HG03442 (cell line): ENCODE results near the gene IFNL3.
"Not testable (repeated sequence)": the region's sequence is repeated elsewhere in the genome, so short reads cannot be mapped to it uniquely, and the experiment has no call there.

Experiments used
- ATAC-seq: cut with Tn5 transposase; IDR thresholded peaks from one replicate; pipeline ENCODE4 v1.9.1; 2021; ENCODE audit warnings: mild to moderate bottlenecking, moderate library complexity; ENCODE audit not compliant: unreplicated experiment

The IFNL3 gene

GRCh38 chr19:39218230-39219007, 26.4 kb downstream of the IFNL3 start:
- ATAC-seq, result no peak

GRCh38 chr19:39217094-39217493, 27.7 kb downstream of the IFNL3 start:
- ATAC-seq, result no peak

DNA sequence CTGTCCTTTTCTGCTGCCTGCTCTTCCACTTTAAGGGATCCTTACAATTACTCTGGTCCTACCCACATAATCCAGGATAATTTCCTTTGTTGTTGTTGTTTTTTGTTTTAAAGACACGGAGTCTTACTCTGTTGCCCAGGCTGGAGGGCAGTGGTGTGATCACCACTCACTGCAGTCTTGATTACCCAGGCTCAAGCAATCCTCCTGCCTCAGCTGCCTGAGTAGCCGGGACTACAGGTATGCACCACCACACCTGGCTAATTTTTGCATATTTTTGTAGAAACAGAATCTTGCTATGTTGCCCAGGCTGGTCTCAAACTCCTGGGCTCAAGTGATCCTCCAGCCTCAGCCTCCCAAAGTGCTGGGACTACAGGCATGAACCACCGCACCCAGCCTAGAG, 29.5 kb downstream of the IFNL3 start:
- ATAC-seq, result not testable (repeated sequence)

GRCh38 chr19:39212375-39212742, 32.4 kb downstream of the IFNL3 start:
- no peak for ATAC-seq

- no peak for ATAC-seq
These were observed 33.0 kb downstream of the IFNL3 start for GRCh38 chr19:39211731-39212374.

- no peak for ATAC-seq
These were observed 35.6 kb downstream of the IFNL3 start for GRCh38 chr19:39209196-39209595.

DNA sequence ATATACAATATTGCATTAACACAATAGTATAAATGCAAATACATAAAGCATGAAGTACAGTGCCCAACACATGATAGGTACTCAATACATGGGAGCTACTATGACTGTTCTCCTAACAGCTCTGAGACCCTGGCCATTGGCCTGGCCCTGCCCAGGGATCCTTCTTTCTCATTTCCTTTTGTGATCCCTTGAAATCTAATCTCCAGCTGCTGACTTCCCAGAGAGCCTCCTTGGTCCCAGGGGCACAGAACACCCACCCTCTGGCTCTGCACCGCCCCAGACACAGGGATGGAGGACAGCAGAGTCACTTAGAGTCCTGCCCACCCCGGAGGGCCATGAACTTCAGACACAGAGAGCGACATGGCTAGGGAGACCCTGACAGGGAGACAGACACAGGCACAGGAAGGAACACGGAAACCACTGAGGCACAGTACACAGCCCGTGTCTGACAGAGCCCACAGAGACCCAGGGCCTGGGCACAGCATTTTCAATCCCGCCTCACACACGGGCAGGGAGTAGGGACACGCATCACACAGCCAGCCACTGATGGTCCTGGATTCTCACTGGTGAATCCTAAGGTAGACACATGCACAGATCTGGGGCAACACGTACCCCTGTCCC, 36.5 kb downstream of the IFNL3 start:
- ATAC-seq, result no peak

DNA sequence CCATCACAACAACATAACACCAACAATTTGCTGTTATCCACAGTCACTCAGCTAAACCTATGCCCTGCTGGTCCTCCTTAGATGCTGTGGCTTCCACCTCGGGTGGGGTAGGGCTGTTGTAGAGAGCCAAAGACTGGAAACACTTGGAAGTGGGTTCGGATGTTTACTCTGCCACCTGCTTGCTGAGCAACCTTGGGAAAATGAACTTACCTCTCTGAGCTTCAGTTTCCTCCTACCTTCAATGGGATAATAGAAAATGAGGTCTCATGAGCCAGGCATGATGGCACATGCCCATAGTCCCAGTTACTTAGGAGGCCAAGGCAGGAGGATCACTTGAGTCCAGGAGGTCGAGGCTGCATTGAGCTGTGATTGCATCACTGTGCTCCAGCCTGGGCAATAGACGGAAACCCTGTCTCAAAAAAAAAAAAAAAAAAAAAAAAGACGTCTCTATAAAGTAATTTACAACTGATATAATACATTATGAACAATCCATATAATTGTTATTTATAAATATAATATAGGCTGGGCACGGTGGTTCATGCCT, 37.4 kb downstream of the IFNL3 start:
- no peak for ATAC-seq

- ATAC-seq, result no peak
These were observed 38.7 kb downstream of the IFNL3 start for GRCh38 chr19:39206122-39206521.

DNA sequence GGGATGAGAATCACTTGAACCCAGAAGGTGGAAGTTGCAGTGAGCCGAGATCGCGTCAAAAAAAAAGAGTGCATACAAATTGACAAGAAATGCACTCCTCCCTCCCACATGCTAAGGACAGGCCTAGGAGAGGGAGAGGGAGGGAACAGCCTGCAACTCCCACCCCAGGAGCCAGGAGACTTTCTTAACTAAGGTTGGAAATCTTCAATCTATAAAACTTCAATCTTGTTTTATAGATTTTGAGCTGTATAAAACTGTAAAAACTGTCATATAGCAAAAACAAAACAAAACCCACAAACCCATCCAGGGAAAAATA, 39.4 kb downstream of the IFNL3 start:
- no peak for ATAC-seq

GRCh38 chr19:39203372-39204341, 41.1 kb downstream of the IFNL3 start, which contains the start of gene SYCN:
Gene SYCN (minus strand): TSS chr19:39204263. CDS start chr19:39204254, 9 bp downstream.
- ATAC-seq, result no peak

- no peak for ATAC-seq
These were observed 41.8 kb downstream of the IFNL3 start for GRCh38 chr19:39202998-39203355.

DNA sequence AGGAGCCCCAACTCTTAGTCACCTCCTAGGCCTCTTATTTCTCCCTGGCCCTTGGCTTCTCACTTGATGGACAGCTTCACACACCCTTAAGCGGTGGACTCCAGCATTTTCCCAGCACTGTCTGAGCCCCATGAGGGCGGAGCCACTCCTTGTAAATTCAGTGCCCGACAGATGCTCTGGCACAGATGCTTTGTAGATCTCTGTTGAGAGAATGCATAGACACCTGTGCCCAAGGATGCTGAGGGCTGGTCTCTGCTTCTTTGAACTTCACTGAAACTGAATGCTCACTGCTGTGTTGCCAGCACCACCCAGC, 44.0 kb downstream of the IFNL3 start:
- ATAC-seq, result no peak

- no peak for ATAC-seq
These were observed 44.6 kb downstream of the IFNL3 start for GRCh38 chr19:39200066-39200802.

- ATAC-seq, result no peak
These were observed 45.8 kb downstream of the IFNL3 start for GRCh38 chr19:39199025-39199424.

DNA sequence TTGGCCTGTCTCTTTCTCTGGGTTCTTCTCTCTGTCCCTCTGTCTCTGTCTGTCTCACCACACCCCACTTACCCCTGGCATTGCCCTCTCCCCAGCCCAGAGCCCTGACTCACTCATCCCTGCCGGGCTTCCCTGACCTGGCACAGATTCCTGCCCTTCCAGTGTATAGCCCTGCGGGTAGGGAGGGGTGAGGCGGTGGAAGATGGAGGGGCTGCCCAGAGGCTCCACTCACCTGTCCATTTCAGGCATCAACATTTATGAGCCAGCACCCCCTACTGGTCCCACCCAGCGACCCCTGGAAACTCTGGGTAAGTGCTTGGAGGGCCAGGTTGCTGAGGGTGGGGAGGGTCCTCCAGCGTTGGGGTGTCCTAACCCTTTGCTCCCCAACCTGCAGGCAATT, 47.0 kb downstream of the IFNL3 start:
- no peak for ATAC-seq

DNA sequence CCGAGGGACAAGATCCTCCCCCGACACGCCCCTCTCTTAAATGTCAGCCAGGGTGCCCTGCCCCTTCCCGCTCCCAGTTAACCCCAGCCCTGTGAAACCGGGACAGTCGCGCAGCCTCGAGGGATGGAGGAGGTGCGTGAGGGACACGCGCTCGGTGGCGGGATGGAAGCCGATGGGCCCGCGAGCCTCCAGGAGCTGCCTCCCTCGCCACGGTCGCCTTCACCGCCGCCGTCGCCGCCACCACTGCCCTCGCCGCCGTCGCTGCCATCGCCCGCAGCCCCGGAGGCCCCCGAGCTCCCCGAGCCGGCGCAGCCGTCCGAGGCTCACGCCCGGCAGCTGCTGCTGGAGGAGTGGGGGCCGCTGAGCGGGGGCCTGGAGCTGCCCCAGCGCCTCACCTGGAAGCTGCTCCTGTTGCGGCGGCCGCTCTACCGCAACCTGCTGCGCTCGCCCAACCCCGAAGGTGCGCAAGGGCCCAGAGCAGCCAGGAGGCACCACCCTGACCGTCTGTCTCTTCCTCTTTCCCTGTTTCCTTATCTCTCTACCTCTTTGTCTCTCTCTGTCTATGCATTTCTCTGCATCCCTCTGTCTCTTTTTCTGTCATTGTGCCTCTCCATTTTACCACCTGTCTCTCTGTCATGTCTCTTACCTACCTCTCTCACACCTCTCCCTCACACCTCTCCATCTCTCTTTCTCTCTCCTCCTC, 47.8 kb downstream of the IFNL3 start, which contains the start of gene NCCRP1:
NCCRP1 (plus strand) TSS at position 105 of the 703 bp plus-strand sequence; CDS start at position 124, 19 bp downstream.
- no peak for ATAC-seq

DNA sequence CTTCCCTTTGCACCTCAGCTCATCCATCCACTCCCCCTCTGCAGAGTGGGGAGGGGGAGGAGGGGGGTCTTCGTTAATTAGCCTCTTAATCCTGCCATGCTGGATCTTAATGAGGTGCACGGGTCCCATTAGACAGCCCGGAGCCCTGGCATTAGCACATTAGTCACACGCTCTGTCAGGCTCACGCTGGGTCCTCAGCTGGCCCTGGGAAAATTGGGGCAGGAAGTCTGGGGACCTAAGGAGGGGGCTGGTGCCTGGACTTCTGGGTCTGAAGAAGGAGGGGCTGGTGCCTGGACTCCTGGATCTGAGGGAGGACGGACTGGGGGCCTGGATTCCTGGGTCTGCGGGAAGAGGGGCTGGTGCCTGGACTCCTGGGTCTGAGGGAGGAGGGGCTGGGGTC, 48.5 kb downstream of the IFNL3 start:
- ATAC-seq, result no peak

- no peak for ATAC-seq
These were observed 49.1 kb downstream of the IFNL3 start for GRCh38 chr19:39195755-39196154.
